ENCODE data around the gene ROBO1. TPM values are rescaled to one million over a fixed set of nuclear protein-coding genes. Genes with fewer than 3 reads are reported as not detected.

Gene ROBO1
- total and polyA plus RNA-seq, 2 of the 13 experiments (the other 11 are each of a cell fraction or from before 2014, with no cell fraction given): 52.2 to 71.0 TPM

DNA sequence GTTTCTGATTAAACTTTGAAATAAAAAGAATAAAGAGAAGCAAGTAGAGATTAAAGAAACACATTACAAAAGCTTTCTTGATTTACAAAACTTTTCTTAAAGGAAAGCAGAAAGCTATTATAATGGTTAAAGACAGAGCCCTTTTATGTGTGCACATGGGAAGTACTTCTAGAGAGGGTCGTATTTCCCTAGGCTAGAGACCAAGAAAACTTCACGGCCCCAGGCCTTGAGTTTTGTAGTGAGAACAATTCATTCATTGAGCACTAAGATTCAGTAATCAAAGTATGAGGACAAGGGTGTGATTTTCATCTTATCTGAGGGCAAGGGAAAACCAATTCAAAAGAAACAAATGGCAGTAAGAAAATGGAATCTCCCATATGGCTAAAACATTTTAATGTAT lies 854.1 kb downstream of the ROBO1 start:
- no peak for DNase-seq (ENCODE audit: low spot score)
- in situ Hi-C loops (cut with HindIII; ENCODE audit: extremely low pct_ligation_motif_present, low pct_unique_long_range_greater_than_20kb) (no loop called here), intact Hi-C loops (cut with micrococcal nuclease; ENCODE audit: unreplicated experiment) (no loop called here)
- Histone ChIP-seq H3K27me3 (ENCODE audit: control insufficient read depth in 1 of 2, insufficient read depth in 2 of 2, low read length in 2 of 2) (no peaks in the 10 kb centered on the region; a peak in 1 of 5 replicates), H3K79me2 (ENCODE audit: insufficient read depth, low read length) (peaks cover 58% of the 10 kb centered on the region), H3K27ac (ENCODE audit: extremely low read length, insufficient read depth, low read length) (no peak overlapping the region), H3K4me2 (ENCODE audit: low read depth, low read length) (no peak overlapping the region), H3K9ac (ENCODE audit: insufficient read depth, low read depth, low read length) (no peak overlapping the region), H3K4me1 (ENCODE audit: insufficient read depth, low read length) (peaks cover 19% of the 10 kb centered on the region), H3K9me3 (ENCODE audit: low read length) (no peaks in the 10 kb centered on the region), H3K36me3 (replicated peaks in 1 of 2; ENCODE audit: control insufficient read depth in 1 of 2, insufficient read depth in 2 of 2, low read length in 2 of 2) (no peaks in the 10 kb centered on the region), H4K20me1 (ENCODE audit: insufficient read depth, low read length) (no peaks in the 10 kb centered on the region; the same call in 1 of the 2 replicates), H3K4me3 (replicated peaks in 1 of 3; ENCODE audit: insufficient read depth in 1 of 3, low read depth in 2 of 3, low read length in 3 of 3) (no peak overlapping the region), H2AFZ (ENCODE audit: low read length) (no peak overlapping the region)
- no peak for ATAC-seq
- BruUV-seq (replicated peaks): no TSS peak
- 94% methylated on average over 2 of the region's 2 CpGs for WGBS (ENCODE audit: low lambda C conversion rate)
- TF ChIP-seq MIER3 (CRISPR knock-in tag; IDR thresholded peaks at IDR 0.05; ENCODE audit: borderline replicate concordance) (no peak), ZBTB42 (CRISPR knock-in tag; IDR thresholded peaks at IDR 0.05) (no peak), ZNF230 (CRISPR knock-in tag; IDR thresholded peaks at IDR 0.05) (no peak), ZNF775 (CRISPR knock-in tag; IDR thresholded peaks at IDR 0.05; ENCODE audit: borderline replicate concordance) (no peak), GFI1 (CRISPR knock-in tag; IDR thresholded peaks at IDR 0.05; ENCODE audit: borderline replicate concordance) (no peak), BHLHE40 (IDR thresholded peaks at IDR 0.05; ENCODE audit: low read length) (no peak), ZNF556 (CRISPR knock-in tag; IDR thresholded peaks at IDR 0.05; ENCODE audit: borderline replicate concordance) (no peak), NFE2 (CRISPR knock-in tag; IDR thresholded peaks at IDR 0.05) (no peak), RFXAP (CRISPR knock-in tag; IDR thresholded peaks at IDR 0.05; ENCODE audit: borderline replicate concordance) (no peak), NR2C2 (CRISPR knock-in tag; IDR thresholded peaks at IDR 0.05; ENCODE audit: borderline replicate concordance) (no peak), ZNF543 (CRISPR knock-in tag; IDR thresholded peaks at IDR 0.05) (no peak), XBP1 (CRISPR knock-in tag; IDR thresholded peaks at IDR 0.05) (no peak), ZNF292 (CRISPR knock-in tag; IDR thresholded peaks at IDR 0.05; ENCODE audit: borderline replicate concordance, low read depth) (no peak), FOXO1 (CRISPR knock-in tag; IDR thresholded peaks at IDR 0.05) (no peak), JDP2 (CRISPR knock-in tag; IDR thresholded peaks at IDR 0.05; ENCODE audit: borderline replicate concordance) (no peak)
- TF ChIP-seq, protein P1, sequence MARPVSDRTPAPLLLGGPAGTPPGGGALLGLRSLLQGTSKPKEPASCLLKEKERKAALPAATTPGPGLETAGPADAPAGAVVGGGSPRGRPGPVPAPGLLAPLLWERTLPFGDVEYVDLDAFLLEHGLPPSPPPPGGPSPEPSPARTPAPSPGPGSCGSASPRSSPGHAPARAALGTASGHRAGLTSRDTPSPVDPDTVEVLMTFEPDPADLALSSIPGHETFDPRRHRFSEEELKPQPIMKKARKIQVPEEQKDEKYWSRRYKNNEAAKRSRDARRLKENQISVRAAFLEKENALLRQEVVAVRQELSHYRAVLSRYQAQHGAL (CRISPR knock-in tag; IDR thresholded peaks at IDR 0.05; ENCODE audit: not compliant biosample characterization): no peak
- TF ChIP-seq, protein P2, sequence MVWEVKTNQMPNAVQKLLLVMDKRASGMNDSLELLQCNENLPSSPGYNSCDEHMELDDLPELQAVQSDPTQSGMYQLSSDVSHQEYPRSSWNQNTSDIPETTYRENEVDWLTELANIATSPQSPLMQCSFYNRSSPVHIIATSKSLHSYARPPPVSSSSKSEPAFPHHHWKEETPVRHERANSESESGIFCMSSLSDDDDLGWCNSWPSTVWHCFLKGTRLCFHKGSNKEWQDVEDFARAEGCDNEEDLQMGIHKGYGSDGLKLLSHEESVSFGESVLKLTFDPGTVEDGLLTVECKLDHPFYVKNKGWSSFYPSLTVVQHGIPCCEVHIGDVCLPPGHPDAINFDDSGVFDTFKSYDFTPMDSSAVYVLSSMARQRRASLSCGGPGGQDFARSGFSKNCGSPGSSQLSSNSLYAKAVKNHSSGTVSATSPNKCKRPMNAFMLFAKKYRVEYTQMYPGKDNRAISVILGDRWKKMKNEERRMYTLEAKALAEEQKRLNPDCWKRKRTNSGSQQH (CRISPR knock-in tag; IDR thresholded peaks at IDR 0.05; ENCODE audit: low read depth): no peak
- TF ChIP-seq, protein P3, sequence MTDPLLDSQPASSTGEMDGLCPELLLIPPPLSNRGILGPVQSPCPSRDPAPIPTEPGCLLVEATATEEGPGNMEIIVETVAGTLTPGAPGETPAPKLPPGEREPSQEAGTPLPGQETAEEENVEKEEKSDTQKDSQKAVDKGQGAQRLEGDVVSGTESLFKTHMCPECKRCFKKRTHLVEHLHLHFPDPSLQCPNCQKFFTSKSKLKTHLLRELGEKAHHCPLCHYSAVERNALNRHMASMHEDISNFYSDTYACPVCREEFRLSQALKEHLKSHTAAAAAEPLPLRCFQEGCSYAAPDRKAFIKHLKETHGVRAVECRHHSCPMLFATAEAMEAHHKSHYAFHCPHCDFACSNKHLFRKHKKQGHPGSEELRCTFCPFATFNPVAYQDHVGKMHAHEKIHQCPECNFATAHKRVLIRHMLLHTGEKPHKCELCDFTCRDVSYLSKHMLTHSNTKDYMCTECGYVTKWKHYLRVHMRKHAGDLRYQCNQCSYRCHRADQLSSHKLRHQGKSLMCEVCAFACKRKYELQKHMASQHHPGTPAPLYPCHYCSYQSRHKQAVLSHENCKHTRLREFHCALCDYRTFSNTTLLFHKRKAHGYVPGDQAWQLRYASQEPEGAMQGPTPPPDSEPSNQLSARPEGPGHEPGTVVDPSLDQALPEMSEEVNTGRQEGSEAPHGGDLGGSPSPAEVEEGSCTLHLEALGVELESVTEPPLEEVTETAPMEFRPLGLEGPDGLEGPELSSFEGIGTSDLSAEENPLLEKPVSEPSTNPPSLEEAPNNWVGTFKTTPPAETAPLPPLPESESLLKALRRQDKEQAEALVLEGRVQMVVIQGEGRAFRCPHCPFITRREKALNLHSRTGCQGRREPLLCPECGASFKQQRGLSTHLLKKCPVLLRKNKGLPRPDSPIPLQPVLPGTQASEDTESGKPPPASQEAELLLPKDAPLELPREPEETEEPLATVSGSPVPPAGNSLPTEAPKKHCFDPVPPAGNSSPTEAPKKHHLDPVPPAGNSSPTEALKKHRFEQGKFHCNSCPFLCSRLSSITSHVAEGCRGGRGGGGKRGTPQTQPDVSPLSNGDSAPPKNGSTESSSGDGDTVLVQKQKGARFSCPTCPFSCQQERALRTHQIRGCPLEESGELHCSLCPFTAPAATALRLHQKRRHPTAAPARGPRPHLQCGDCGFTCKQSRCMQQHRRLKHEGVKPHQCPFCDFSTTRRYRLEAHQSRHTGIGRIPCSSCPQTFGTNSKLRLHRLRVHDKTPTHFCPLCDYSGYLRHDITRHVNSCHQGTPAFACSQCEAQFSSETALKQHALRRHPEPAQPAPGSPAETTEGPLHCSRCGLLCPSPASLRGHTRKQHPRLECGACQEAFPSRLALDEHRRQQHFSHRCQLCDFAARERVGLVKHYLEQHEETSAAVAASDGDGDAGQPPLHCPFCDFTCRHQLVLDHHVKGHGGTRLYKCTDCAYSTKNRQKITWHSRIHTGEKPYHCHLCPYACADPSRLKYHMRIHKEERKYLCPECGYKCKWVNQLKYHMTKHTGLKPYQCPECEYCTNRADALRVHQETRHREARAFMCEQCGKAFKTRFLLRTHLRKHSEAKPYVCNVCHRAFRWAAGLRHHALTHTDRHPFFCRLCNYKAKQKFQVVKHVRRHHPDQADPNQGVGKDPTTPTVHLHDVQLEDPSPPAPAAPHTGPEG (CRISPR knock-in tag; IDR thresholded peaks at IDR 0.05): no peak
- ChIA-PET POLR2A (no interaction called here), CTCF (ENCODE audit: low intra/inter-chr PET ratio, low total read pairs) (no interaction called here)
- FAIRE-seq: no peak
